HG03442 (cell line): Measurements from ENCODE around the gene CFAP90.
A peak's percentile ranks its signal among the peaks of the same experiment; 100 is the strongest.

ENCODE experiments used
- ATAC-seq: cut with Tn5 transposase; IDR thresholded peaks from one replicate; pipeline ENCODE4 v1.9.1; 2021; ENCODE audit warnings: mild to moderate bottlenecking, moderate library complexity; ENCODE audit not compliant: unreplicated experiment

The CFAP90 gene

DNA sequence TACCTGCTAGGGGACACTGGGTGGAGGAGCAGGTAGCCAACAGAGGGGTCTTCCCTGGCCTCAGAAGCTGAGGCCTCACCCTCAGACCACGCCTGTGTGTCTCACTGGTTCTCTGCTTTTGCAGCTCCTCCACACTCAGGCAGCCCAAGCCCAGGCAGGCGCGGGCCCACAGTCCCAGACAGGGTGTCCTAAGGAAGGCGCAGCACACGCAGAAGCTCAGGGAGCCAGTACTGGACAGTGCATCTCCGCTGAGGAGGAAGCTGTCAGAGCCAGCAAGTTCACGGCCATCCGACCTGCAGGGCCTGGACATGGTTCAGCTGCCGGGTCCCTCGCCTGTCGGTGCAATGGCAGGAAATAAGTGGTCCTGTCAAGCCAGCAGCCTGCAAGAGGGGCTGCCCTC, 25.3 kb downstream of the CFAP90 start:
- no peak for ATAC-seq

- no peak for ATAC-seq
These were observed 25.9 kb downstream of the CFAP90 start for GRCh38 chr5:7824995-7825394.

- no peak for ATAC-seq
These were observed 27.3 kb downstream of the CFAP90 start for GRCh38 chr5:7823594-7823993.

GRCh38 chr5:7822449-7822848, 28.5 kb downstream of the CFAP90 start:
- ATAC-seq: no peak

DNA sequence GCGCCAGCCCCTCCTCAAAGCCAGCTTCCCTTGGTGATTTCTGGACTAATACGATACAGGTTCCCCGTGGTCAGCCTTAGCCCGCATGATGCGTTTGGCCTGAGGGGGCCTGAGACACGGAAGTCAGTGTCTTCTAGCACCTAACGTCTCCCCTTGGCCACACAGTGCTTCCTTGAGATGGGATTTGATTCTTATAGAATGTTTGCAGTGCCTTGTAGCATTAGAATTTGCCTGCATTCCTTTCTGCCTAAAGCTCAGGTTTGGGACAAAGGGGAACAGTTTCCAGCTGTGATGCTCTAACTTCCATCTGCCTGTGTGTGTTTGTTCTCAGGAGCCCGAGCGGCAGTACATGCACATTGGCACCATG, 34.4 kb downstream of the CFAP90 start:
- ATAC-seq: no peak

DNA sequence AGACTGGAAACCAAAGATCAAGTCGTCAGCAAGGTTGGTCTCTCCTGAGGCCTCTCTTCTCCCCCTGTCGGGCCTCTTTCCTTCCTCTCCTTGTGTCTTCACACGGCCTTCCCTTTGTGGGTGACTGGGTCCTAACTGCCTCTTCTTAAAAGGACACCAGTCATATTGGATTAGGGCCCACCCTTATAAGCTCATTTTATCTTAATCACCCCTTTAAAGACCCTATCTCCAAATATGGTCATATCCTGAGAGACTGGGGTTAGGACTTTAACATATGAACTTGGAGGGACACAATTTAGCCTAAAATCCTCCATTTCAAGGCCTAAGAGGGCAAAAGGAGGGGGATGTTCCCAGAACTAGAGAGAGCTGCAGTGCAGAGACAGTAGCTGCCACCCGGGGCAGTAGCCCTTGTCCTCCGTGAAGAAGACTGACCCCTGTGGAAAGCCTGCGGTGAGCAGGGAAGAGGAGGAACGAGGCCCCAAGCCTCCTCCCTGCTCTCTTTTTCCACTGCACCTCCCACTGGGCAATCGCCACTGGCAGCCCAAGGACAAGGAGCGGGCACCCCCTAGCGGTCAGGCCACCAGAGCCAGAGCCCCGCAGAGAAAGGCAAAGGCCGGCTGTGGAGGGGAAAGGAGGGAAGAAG, 34.9 kb downstream of the CFAP90 start:
- peak; percentile 91 for ATAC-seq

DNA sequence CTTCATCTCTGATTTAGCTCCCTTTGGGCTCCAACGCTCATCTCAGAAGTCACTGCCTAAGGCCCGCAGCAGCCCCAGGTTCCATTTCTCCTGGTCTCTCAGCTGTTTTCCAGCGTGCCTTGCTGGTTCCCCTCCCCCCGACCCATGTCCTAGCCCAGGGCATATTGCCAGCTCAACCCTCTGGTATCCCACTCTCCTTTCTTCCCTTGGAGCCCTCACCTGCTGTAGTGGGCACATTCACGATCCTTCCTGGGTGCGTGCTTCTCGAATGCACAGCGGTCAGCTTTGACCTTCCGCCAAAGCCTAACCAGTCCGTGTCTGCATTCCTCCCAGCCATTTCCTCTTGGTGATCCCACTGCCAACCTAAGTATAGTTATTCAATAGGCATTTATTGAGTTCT, 36.1 kb downstream of the CFAP90 start:
- no peak for ATAC-seq

DNA sequence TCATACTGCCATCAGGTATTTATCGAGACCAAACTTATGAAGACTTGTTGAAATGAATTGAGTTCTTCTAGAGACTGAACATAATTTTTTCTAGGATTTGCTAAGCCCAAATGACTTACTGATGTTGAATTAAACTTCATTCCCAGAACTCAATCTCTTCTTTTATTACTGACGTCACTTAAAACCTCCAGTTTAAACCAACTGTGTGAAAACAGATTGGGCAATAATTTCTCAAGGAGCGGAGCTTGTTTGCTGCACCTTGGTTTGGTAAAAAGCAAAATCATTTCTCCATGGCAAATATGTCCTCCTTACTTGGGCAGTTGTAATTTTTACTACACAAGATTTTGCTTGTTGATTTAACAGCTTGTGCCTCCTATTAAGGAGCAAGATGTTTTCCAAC, 37.4 kb downstream of the CFAP90 start:
- ATAC-seq: no peak

DNA sequence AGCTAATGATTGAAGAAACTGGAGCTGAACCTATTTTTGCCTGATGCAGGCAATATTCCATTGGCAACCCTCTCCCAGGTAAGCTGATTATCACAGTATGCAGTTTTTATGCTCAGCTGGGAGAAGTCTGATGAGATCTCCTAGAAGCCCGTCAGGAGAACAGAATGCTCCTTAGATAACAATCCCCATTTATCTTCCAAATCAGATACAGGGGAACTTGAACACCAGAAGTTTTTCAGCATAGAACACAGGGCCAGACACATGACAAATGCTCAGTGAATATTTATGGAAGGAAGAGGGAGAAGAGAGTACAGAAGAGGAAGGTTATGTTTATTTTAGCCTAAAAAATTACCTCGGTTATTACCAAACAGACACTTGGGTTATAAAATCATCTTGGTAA, 37.9 kb downstream of the CFAP90 start:
- no peak for ATAC-seq

DNA sequence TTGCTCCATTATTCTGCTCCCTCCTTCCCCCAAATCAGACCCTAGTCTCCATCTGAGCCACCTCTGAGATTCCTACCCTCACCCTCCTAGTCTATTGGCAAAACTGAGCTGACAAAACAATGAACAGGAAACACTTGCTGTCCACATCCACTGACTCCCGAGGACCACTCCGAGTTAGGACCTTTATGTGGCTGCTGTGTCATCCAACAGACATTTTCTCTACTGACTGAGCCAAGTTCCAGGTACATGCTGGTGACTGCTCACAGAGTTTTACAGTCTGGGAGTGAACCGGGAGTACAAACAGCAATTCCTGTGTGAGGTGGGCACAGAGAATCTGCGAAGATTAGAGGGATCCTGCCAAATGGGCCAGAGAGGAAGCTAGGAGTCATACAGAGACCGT, 39.2 kb downstream of the CFAP90 start:
- no peak for ATAC-seq

DNA sequence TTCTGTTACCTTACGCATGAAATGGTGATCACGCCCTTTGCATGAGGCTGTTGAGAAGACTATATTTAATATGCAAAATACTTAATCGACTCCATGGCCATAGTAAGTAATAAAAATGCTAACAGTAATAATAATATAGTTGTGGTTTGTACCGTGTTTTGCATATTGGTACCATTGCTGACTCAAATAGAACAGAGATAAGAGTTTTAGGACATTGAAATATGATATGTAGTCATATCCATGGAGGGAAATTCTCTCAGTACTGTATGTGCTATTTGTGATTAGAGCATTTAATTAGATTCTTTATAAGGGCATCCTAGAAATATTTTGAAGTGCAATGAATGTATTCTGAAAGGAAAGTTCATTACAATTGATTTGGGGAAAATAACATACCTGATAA, 41.9 kb downstream of the CFAP90 start:
- no peak for ATAC-seq

DNA sequence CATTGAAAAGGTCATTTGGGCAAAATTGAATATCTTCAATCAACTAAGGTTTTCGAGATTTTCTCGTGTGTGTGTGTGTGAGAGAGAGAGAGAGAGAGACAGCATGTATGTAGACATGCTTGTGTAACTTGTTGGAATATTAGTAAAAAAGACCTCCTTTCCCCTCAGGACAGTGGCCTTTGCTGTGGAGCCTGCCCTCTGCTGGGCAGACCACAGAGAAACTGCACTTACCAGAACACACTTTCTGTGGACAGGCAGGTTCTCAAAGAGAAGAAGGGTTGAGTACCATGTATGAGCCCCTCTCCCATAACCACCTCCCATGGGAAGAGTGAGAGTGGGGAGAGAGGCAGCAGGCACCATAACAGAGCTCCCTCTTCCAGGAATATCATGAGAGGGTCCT, 45.6 kb downstream of the CFAP90 start:
- ATAC-seq: no peak

GRCh38 chr5:7803937-7804336, 47.0 kb downstream of the CFAP90 start:
- no peak for ATAC-seq

- no peak for ATAC-seq
These were observed 48.1 kb downstream of the CFAP90 start for GRCh38 chr5:7802855-7803254.

- no peak for ATAC-seq
These were observed 48.9 kb downstream of the CFAP90 start for GRCh38 chr5:7801891-7802614.

DNA sequence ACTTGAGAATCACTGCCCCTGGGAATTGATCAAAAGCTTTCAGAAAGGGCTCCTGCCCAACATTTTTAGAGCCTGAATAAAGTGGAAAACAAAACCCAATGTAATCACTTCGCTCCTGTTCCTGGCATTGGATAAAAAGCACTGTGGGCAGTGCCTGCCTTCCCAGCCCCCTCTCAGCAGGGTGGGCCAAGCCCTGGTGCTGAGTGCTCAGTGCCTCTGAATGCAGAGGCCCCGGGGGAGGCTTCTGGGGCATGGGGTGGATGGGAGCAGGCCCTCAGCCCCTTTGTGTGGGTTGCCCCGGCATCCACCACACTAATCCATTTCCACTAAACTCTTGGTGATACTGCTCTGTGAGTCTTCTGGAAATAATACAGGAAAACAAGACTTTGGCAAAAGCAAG, 55.6 kb downstream of the CFAP90 start:
- ATAC-seq: no peak

DNA sequence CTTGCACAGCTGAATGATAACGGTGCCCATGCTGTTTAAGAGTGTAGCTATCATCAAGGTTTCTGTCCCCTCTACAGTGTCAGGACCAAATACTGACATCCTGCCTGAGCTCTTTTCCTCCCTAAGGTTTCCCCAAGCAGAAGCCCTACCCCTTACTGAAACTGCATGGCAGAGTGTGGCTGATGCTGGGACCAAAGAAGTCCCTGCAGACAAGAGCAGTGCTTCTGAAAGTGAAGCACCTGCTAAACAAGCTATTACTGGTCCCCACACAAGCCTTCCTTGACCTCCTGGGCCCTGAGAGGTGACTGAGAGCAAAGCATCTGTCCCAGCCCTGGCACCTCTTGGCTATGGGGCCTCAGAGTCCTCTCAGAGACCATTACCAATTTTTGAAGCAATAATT, 56.1 kb downstream of the CFAP90 start:
- ATAC-seq: peak; percentile 40

DNA sequence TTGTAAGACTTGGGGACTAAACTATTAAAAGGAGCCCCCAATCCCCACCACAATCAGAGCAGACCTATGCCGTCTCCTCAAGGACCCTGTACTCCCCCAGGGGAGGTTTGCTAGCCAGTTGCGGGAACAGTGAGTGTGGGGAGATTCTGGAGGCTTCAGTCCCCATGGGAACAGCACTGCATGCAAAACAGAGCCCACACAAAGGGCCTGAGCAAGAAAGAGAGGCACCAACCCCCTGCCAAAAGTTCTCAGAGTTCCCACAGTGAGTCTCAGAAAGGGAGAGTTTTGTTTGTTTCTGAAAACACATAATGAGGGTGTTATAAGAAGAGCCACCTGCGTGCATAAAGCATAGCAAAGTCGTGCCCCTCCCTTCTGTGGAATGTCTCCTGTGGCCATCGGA, 56.6 kb downstream of the CFAP90 start:
- ATAC-seq: peak; percentile 94

GRCh38 chr5:7793895-7794294, 57.0 kb downstream of the CFAP90 start:
- ATAC-seq: no peak

DNA sequence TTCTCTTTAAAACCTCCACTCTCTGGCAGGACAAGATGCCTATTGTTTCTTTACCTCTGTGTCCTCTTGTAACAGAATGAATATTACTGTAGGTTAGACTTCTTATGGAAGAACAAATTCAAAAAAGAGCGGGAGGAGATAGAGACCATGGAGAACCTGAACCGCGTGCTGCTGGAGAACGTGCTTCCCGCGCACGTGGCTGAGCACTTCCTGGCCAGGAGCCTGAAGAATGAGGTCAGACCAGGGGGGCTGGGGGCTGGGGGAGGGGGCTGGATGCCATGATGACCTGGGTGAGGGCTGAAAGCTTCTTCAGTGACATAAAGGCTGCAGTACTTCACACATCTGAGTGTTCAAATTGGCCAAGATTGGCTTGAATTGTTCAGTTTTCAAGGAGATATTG, 61.4 kb downstream of the CFAP90 start:
- ATAC-seq: no peak

DNA sequence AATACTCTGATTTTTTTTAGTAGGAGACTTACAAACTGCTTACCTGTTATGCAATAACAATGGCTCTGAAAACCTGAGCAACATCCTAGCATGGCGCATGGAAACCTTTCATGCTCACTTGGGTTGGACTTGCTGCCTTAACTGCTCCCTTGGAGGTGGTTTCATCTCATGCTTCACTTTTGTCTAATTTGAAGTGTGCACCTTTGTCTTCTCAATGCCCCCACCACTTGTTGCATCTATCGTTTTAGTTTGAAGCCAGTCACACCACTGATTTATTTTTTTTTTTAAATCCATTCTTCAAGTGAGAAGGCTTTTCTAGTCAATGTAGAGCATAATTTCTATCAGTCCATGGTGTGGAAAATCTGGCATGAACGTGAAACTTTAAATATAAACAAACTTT, 63.2 kb downstream of the CFAP90 start:
- no peak for ATAC-seq

DNA sequence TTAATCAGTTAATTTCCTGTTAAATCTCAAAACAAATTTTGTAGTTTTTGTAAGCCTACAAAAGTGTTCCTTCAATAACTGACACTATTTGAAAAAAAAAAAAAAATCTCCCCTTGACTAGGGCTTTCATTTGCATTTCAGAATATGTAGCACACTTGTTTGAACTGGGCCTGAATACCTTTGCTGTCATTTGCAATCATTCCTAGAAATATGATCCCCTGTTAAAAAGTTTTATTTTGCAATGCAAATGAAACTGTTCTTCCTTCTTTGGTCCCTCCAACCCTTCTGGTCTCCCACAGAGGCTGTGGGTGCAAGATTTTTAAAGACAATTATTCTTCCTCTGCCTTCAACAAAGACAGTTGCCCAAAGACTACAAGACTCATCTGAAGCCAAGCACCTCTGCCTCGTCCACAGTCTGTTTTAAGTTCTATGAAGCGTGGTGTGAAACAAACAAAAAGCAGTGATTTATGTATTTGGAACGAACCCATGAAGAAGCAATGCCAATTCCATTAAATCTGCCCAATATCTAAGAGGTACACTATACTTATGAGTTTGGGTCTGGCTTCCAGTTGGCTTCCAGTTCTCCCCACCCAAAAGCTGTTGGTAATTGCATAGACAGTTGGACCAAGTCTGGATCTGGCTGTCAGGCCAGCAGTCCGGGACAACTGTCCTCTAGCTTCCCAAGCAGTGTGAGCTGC, 66.1 kb downstream of the CFAP90 start:
- no peak for ATAC-seq
